NCI-H1930 (cell line): ENCODE data around the gene FAM89B.

Source experiments
- DNase-seq, 2 experiments: peaks; one replicate each; lab custom pipeline; 2025; lab: John Stamatoyannopoulos, UW

The FAM89B gene

DNA sequence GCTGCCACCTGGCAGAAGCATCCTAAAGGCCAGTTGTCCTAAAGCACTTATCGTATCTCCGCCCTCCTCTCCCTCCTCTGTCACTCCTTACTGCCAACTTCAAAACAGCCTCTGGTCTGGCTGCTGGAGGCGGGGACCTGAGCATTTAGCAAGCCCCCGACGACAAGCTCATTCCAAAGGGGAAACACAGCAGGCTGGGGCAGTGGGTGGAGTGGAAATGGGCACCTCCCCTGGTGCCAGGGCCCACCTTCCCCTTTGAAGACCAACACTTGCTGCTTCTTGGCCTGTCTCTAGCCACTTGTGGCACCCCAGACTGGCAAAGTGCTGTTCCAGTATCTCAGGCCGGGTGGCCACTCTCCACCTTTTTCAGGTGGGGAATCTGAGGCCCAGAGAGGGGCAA lies 38.1 kb downstream of the FAM89B start:
- no peak for DNase-seq

DNA sequence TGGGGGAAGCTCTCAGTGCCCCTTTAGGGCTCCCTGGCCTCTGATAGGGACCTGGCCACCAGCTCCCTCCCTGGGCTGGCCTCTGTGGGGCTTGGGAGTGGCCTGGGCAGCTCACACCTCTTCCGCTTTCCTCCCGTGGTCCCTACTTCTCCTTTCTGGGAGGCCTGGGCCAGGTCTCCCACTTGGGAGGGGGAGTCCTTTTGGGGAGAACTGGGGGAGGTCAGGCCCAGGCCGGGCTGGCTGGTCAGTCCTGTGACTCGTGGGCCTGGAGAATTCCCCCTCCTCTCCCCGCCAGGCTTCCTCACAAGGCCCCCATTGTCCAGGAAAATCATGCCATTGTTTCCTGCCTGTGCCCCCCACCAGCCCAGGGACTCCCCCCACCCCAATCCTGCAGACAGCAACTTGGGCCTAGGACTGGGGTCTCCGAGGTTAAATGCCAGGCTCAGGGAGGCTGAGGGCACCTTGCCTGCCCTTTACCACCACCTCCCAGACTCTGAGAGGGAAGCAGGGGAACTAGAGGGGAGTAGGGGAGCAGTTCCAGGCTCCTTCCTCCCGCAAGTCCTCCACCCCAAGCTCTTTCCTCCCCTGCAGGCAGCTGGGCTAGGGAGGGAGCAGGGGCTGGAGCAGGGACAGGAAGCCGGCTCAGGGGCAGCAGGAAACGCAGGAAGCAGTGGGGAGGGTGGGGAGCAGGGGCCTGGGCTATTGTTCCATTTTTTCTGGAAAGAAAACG lies 38.9 kb downstream of the FAM89B start:
- no peak for DNase-seq

DNA sequence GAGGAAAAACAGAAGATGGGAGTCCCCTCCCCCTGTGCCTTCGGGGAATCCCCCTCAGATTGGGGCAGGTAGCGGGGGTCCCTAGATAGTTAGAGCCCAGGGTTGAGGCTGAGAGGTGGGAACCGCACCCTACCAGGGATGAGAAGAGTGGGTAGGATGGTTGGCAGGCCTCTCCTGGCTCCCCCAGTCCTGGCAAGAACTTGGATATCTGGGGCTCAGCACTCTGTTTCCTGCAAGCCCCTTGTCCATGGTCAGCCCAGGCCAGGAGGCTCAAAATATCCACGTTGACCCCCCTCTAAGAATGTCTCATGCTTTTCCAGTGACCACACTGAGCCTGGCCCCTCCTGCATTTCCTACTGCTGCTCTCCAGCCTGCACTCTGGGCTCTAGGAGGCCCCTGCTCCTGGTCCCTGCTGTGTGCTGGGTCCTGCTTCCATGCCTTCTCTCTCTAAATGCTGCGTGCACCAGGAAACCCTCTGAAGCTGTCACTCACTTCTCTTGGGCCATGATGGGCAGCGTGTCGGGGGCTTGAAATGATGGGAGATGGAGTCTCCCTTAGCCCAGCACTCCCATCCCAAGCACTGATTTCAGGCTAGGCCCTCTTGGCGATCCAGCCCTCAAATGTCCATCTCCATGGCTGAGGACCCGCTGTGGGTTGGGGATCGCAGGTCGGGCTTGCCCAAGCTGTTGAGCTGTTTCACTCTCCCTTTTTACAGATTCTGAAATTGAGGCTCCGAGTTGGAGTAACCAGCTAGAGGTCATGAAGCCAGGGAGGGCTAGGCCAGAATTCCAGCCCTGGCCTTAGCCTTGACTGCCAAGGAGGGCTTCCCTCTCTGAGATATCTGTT lies 39.6 kb downstream of the FAM89B start:
- no peak for DNase-seq

DNA sequence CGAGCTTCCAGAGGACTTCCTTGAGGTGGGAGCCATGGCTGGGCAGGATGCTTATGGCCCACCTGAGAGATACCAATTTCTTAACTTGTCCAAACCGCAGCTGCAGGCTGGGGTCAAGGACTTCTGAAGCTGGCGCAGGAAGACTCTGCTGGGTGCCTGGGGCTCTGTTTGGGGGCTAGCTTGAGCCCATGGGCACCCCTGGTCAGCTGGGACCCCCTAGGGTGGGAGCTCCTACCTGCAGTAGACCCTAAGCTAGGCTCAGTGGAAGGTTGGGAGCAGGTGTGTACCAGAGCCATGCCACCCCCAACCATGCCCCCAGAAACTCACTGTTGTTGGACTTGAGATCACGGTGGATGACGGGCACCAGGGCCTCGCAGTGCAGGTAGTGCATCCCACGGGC lies 40.4 kb downstream of the FAM89B start:
- DNase-seq: no peak

DNA sequence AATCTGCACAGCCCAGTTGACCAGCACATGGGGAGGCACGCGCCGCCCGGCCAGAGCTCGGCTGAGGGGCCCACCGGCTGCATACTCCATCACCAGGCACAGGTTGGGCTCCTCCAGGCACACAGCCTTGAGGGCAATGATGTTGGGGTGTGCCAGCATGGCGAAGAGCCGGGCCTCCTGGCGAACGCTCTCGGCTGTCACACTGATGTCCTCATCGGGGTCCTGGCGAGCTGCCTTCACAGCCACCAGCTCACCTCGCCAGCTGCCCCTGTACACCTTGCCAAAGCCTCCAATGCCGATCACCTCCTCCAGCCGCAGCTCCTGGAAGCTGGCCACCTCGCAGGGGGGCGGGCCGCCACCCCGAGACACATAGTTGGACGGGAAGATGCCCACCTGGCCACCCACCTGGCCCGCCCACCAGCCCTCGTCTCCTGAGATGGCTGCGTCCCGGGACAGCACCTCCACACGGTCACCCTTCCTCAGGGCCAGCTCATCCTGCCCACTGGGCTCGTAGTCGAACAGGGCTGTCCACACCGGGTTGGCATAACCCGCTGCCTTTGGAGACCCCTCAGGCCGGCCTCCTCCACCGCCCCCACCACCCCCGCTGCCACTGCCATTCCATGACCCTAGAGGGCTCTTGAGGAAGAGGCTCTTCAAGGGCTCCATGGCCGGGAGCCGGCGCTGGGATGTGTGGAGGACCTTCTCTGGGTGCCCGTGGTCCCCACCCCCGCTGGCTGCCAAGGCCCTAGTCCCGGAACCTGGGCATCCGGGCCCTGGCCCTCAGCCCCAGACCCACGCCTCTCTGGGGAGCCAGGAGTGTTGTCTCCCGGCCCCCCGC lies 41.0 kb downstream of the FAM89B start:
- DNase-seq: no peak

DNA sequence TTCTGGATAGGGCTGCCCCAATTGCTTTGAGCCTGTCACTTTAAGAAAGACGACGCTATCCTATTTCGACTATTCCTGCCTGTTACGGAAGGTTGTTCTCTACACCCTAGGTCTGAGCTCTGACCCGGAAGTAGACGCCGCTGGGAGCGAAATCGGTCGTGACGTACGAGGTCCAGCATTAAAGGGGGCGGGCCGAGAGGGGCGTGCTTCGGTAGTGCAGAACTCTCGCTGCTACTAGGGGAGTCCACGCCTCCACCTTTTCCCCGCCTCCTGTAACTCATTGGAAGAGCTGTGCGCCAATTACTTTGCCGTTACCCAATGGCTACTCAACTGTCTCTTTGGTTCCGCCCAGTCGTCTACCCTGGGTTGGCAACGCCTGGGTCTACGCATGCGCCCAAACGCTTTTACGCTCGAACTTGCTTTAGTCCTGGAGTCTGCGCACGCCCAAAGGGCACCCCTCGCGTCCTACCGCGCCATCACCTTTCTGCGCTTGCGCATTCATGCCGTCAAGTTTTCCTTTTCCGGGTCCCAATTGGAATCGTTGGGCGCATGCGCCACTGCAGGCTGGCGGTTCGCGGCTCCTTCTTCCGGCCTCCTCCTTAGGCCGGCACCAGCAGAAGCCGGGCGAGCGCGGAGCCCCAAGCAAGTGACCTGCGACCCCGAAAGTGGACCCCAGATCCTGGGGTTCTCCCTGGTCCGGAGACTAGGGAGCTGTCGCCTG lies 43.1 kb downstream of the FAM89B start, which contains the start of gene PCNX3:
Gene PCNX3 (plus strand): TSS at position 548 of the 721 bp plus-strand sequence. CDS start 536 bp downstream, outside the sequence.
- DNase-seq: peak; percentile 100

DNA sequence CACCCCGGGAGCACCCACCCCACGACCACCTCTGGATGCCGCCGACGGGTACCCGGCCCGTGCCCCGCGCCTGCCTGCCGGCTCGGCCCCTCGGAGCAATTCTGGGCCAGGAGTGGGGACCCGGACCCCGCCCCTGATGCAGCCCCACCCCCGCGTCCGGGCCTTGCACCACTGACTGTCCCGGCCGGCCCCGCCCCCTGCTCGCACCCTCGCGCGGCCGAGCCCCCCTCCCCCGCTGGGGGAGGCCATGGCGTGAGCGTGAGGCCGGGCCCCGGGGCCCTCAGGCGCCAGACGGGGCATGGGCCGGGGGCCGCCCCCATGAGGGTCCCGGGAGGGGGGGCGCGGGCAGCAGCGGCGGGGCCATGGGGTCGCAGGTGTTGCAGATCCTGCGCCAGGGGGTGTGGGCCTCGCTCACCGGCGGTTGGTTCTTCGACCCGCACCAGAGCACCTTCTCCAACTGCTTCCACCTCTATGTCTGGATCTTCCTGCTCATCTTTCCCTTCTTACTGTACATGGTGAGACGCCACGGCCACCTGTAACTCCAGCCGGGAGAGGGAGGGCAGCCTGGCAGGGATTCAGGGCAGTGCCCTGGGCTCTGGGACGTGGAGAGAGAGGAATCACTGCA lies 43.7 kb downstream of the FAM89B start:
- no peak for DNase-seq

DNA sequence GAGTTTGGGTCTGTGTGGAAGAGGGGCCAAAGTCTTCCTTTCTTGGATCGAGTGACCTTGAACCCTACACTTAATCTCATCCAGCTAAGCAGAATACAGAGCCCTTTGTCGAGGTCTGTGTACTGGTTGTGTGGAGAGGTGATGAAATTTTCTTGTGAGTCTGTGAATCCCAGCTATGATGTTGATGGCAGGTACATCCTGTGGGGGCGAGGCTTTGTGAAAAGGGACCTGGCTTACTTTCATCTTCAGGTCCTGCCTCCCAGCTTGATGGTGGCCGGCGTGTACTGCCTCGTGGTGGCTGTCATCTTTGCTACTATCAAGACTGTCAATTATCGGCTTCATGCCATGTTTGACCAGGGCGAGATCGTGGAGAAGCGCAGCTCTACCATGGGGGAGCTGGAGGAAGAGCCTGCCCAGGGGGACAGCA lies 44.2 kb downstream of the FAM89B start:
- no peak for DNase-seq

DNA sequence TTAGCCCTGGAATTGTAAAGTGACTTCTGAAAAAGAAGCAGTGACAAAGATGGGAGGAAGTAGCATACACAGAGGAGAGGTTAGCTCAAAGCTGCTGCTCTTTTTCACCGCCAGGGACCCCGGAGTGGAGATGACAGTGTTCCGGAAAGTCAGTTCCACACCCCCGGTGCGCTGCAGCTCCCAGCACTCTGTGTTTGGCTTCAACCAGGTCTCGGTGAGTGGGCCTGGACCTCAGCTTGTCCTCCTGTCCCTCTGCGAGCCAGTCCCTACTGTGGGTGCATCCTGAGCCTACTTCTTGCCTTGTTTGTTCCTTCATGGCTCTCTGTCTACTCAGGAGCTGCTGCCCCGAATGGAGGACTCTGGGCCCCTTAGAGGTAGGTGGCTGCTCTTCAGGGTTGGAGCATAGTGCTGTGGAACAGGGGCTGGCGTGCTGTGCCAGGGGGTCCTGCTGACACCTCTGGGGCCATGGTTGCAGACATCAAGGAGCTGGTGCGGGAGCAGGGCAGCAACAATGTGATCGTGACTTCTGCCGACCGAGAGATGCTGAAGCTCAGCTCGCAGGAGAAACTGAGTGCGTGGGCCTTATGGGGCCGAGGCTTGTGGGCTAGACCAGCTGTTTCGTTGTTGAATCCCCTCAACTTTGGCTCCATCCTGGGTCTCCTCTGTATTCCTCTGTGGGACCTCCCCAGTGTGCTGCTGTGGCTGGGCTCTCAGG lies 45.0 kb downstream of the FAM89B start:
- DNase-seq: no peak

DNA sequence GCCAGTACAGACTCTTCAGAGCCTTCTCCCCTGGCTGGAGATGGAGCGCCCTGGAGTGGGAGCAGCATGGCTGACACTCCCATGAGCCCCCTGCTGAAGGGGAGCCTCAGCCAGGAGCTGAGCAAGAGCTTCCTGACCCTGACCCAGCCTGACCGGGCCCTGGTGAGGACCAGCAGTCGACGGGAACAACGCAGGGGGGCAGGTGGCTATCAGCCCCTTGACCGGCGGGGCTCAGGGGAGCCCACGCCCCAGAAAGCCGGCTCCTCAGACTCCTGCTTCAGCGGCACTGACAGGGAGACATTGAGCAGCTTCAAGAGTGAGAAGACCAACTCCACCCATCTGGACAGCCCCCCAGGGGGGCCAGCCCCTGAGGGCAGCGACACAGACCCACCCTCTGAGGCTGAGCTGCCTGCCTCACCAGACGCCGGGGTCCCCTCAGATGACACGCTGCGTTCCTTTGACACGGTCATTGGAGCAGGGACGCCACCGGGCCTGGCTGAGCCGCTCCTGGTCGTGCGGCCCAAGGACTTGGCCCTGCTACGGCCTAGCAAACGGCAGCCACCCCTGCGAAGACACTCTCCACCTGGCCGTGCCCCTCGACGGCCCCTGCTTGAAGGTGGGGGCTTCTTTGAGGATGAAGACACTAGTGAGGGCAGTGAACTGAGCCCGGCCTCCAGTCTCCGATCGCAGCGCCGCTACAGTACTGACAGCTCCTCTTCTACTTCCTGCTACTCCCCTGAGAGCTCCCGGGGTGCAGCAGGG lies 45.8 kb downstream of the FAM89B start:
- DNase-seq: no peak

DNA sequence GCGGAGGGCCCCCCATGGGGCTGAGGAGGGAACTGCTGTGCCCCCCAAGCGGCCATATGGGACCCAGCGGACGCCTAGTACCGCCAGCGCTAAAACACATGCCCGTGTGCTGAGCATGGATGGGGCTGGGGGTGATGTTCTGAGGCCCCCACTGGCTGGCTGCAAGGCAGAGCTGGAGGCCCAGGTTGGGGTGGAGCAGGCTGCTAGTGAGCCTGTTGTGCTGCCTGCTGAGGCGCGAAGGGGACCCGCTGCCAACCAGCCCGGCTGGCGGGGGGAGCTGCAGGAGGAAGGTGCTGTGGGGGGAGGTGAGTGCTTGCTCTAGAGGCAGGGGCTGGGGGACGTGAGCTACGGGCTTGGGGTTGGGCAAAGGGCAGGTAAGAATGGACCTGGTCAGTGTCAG lies 46.4 kb downstream of the FAM89B start:
- no peak for DNase-seq

DNA sequence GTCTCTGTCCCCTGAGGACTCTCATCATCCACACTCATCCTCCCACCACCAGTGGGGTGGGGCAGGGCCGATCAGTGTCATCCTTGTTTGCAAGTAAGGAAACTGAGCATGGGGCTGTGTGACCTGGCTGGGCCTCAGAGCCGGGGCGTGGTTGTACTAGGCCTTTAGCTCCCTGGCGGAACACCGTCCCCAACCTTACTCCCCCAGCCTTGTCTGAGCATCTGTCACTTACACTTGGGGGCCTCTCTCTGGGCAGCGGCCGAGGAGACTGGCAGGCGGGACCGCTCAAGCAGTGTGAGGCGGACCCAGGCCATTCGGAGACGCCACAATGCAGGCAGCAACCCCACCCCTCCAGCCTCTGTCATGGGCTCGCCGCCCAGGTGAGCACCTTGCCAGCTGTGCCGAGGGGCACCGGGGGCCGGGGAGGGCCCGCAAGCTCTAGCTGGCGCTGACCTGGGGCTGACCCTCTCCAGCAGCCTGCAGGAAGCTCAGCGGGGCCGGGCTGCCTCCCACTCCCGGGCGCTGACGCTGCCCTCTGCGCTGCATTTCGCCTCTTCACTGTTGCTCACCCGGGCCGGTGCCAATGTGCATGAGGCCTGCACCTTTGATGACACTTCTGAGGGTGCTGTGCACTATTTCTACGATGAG lies 47.1 kb downstream of the FAM89B start:
- DNase-seq: no peak

DNA sequence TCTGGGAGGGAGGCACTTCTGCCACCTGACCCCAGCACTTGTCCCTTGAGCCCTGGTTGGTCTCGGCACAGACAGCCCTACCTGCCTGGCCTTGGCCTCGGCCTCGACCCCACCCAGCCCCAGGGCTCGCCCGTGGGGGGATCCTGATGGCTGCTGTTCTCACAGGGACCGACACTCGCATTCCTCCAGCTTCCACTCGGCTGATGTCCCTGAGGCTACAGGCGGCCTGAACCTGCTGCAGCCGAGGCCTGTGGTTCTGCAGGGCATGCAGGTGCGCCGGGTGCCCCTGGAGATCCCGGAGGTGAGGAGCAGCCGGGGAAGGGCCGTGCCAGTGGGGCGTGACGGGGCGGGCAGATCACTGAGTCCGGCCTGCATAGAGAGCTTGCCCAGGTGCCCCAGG lies 48.3 kb downstream of the FAM89B start:
- no peak for DNase-seq

DNA sequence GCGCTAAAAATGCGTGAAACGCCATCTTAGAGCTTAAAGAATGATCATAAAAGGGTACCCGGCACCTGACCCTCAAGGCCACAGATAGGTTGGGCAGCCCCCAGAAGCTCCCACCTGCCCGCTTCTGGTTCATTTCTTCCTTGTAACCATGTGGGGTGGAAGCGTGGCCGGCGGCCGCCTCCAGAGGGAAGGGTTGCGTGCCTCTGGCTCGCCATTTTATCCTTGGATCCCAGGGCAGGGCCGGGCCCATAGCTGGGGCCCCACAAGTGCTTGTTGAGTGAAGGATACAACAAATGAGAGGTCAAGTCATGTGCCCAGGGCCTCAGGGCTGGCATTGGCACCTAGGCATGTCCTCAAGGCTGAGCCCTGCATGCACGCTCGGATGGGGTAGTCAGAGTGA lies 49.1 kb downstream of the FAM89B start:
- no peak for DNase-seq

DNA sequence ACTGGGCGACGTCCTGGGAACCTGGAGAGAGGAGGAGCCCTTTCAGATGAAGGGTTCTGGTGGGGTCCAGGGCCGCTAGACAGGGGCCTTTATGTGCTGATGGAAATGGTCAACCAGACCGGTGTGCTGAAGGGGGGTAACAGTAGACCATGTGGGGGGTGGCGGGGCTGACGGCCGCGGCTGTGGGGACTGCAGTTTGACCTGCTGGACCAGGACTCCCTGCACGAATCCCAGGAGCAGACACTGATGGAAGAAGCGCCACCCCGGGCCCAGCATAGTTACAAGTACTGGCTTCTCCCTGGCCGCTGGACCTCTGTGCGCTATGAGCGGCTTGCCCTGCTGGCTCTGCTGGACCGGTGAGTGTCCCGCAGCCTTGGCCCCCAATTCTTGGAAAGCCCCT lies 49.7 kb downstream of the FAM89B start:
- no peak for DNase-seq

DNA sequence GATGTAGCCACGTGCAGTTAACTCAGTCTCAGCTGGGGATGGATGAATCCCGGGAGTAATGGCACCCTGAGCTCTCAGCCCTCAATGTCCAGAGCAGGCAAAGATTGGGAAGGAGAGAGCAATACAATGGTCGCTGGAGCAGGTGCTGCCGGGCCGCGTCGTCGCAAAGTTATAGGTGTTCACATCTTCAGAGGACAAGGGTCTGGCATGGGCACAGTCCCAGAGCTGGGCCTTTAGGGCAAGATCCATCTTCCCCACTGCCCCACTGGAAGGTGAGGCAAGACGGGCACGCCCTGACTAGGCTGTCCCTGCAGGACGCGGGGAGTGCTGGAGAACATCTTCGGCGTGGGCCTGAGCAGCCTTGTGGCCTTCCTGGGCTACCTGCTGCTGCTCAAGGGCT lies 50.8 kb downstream of the FAM89B start:
- no peak for DNase-seq
